Ovary (tissue), 9 donors: ENCODE results near the gene MT1X. TPM values are rescaled to one million over a fixed set of nuclear protein-coding genes. Genes with fewer than 3 reads are reported as not detected.

Experiments used
- DNase-seq, 5 donors: peaks; one replicate each; pipeline ENCODE4 v3.0.0-alpha.2; 2019 to 2020
- H3K27ac ChIP-seq, 2 donors: fragments of 200-600 bp; one replicate each; pipeline versions ENCODE4 v1.5.1 to v1.8.0; 2019 to 2022
- H3K27me3 ChIP-seq: fragments of 200-600 bp; one replicate; pipeline ENCODE4 v1.8.0; 2022
- H3K36me3 ChIP-seq: fragments of 200-600 bp; sonication (generic); one replicate; pipeline ENCODE4 v1.5.1; 2019
- H3K4me1 ChIP-seq: one replicate; pipeline ENCODE4 v1.8.1; 2013; ENCODE audit warnings: mild to moderate bottlenecking, moderate library complexity; ENCODE audit not compliant: insufficient read depth
- H3K4me3 ChIP-seq: fragments of 200-600 bp; sonication (generic); one replicate; pipeline ENCODE4 v1.5.1; 2017
- H3K9me3 ChIP-seq, 2 donors: fragments of 200-600 bp in 1 of 2; sonication (generic) in 1 of 2; one replicate each; pipeline versions ENCODE4 v1.5.1 to v1.8.1; 2013 to 2019; ENCODE audit warnings: mild to moderate bottlenecking in 1 of 2, moderate library complexity in 1 of 2
- CTCF ChIP-seq, 3 donors: fragments of 450-650 bp in 2 of 3; fragments of 200-600 bp in 1 of 3; IDR thresholded peaks; one replicate each; pipeline versions ENCODE4 v1.5.1 to v1.8.0; 2016 to 2022; ENCODE audit warnings: antibody characterized with exemption in 3 of 3, mild to moderate bottlenecking in 1 of 3
- EP300 ChIP-seq: sonication (generic); formaldehyde crosslinking; IDR thresholded peaks from one replicate; pipeline ENCODE4 v1.6.1; 2017; ENCODE audit warnings: antibody characterized with exemption
- POLR2A ChIP-seq: fragments of 450-650 bp; IDR thresholded peaks from one replicate; pipeline ENCODE4 v1.6.1; 2017; ENCODE audit warnings: antibody characterized with exemption, mild to moderate bottlenecking, moderate library complexity
- WGBS, 3 donors: extraction: QIAGEN DNeasy Blood & Tissue Kit in 1 of 3; methylation state at CpG; one replicate each; pipeline versions ENCODE4 v1.1.5 to v1.1.7; 2013 to 2017; 5-methylcytosine and 5-hydroxymethylcytosine counted together
- intact Hi-C, 4 donors: fragments of 100-400 bp; cut with DNase I; formaldehyde crosslinking; loops; one replicate each; pipeline versions ENCODE4 v1.11.0 to v1.15.1; 2022 to 2023
- polyA plus RNA-seq, 2 donors: library from polyadenylated mRNA; stranded (reverse); fragments of 200-250 nt in 1 of 2; fragments of 350-450 nt in 1 of 2; fragmentation: Illumina TruSeq in 1 of 2; extraction: RNeasy Lipid Tissue Mini Kit (QIAGEN cat#74804) in 1 of 2; gene quantifications; one replicate each; pipeline ENCODE4 v1.2.3, GENCODE V29; 2013 to 2014
- total RNA-seq, 7 donors: library from RNA; depleted of rRNA in 2 of 7; stranded (reverse); fragments of >200 nt in 2 of 7; fragmentation: NEBNext Ultra II Directional in 3 of 7; extraction: Animal tissue kit (Norgen Biotek cat#: 25700) in 3 of 7; gene quantifications; one replicate each; pipeline versions ENCODE4 v1.1.0 to v1.2.4, GENCODE V29; 2016 to 2023
- donor health status: DM: no; HTN: no; CAD: no; lungs with moderate emphysema.
- donor health status: DM: no; HTN: no; CAD: no.
- donor health status: Bipolar disorder and iron deficiency.
- donor health status: DM: yes; HTN: yes; CAD: no.
- donor health status: DM: no; HTN: no; CAD: no.
- donor health status: DM: yes; HTN: yes; CAD: no.

Gene MT1X
- total and polyA plus RNA-seq, 9 donors: 10.0 to 1,106 (median 141) TPM

GRCh38 chr16:56649820-56650219 lies 32.5 kb upstream of the MT1X start:
- no peaks in the 10 kb centered on the region for H3K9me3 ChIP-seq
- H3K36me3 ChIP-seq: no peaks in the 10 kb centered on the region
- WGBS, 3 donors: 84 to 93% (median 84%) methylated on average over 3 of the region's 3 CpGs
- no peak for TF ChIP-seq EP300
- TF ChIP-seq CTCF (IDR thresholded peaks at IDR 0.05): no peak
- no peak overlapping the region for H3K4me3 ChIP-seq
- no peak for DNase-seq
- H3K27me3 ChIP-seq: no peaks in the 10 kb centered on the region
- H3K27ac ChIP-seq: no peak overlapping the region
- intact Hi-C loops: no loop called here
- no peaks in the 10 kb centered on the region for H3K4me1 ChIP-seq

DNA sequence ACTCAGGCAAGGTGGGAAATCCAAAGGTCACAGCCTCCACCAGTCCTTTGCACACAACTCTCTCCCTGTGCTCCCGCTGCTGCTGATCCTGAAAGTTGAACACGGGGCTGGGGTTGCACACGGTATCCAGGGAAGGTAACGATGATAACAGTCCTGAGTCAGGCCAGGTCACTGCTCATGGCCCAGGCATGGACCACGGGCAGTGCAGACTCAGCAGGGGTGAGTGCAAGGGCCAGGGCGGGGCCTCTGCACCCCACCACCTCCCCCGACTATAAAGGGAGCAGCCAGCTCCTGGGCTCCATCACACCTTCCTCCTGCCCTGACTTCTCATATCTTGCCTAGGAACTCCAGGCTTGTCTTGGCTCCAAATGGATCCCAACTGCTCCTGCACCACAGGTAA lies 30.7 kb upstream of the MT1X start, which contains the start of gene MT1B:
Gene MT1B, plus strand, starts transcription at position 301 of the 400 bp plus-strand sequence. Its CDS starts 68 bp downstream, at position 369.
- Histone ChIP-seq H3K36me3 (no peaks in the 10 kb centered on the region), H3K27me3 (no peaks in the 10 kb centered on the region), H3K27ac (no peak within 1 kb of the TSS), H3K4me1 (no peaks in the 10 kb centered on the region), H3K4me3 (no peak within 1 kb of the TSS), H3K9me3 (no peaks in the 10 kb centered on the region)
- TF ChIP-seq POLR2A (no peak), CTCF (IDR thresholded peaks at IDR 0.05) (no peak), EP300 (no peak)
- DNase-seq: no peak
- intact Hi-C loops: no loop called here
- 57 to 62% (median 61%) methylated on average over 7 of the region's 7 CpGs for WGBS, 3 donors

DNA sequence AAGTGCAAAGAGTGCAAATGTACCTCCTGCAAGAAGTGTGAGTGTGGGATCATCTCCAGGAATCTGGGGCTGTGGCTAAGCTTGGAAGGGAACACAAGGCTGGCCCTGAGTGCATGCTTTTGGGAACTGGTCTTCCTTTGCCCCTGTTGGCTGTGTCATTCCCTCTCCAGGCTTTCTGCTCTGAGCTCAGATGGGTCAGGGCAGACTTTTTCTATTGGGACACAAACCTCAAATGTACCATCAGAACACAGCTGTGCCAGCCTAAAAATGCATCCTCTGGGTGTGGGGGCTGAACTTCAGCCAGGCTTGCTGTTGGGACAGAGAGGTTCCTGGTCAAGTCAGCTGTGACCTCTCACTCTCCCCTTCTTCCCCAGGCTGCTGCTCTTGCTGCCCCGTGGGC lies 29.7 kb upstream of the MT1X start:
- Histone ChIP-seq H3K36me3 (no peaks in the 10 kb centered on the region), H3K9me3 (no peaks in the 10 kb centered on the region), H3K4me1 (no peaks in the 10 kb centered on the region), H3K27ac (no peak overlapping the region), H3K4me3 (no peak overlapping the region), H3K27me3 (no peaks in the 10 kb centered on the region)
- DNase-seq: no peak
- 45 to 58% (median 47%) methylated on average over 1 of the region's 1 CpG for WGBS, 3 donors
- intact Hi-C loops: no loop called here
- no peak for TF ChIP-seq POLR2A
- no peak for TF ChIP-seq CTCF (IDR thresholded peaks at IDR 0.05)
- TF ChIP-seq EP300: no peak

- H3K36me3 ChIP-seq: no peaks in the 10 kb centered on the region
- H3K27ac ChIP-seq: no peak overlapping the region
- WGBS, 3 donors: 71 to 81% (median 77%) methylated on average over 7 of the region's 7 CpGs
- intact Hi-C loops: no loop called here
- no peaks in the 10 kb centered on the region for H3K27me3 ChIP-seq
- TF ChIP-seq EP300 (no peak), CTCF (IDR thresholded peaks at IDR 0.05) (no peak)
- H3K4me1 ChIP-seq: no peaks in the 10 kb centered on the region
- no peak overlapping the region for H3K4me3 ChIP-seq
- no peaks in the 10 kb centered on the region for H3K9me3 ChIP-seq
- DNase-seq: no peak
These were observed 29.1 kb upstream of the MT1X start for GRCh38 chr16:56653218-56653617.
